Tibial nerve (tissue), 4 donors: Measurements from ENCODE around the gene STX12.

Experiments used
- CTCF ChIP-seq, 5 experiments: fragments of 200-600 bp in 3 of 5; fragments of 450-650 bp in 2 of 5; sonication (generic) in 3 of 5; IDR thresholded peaks; one replicate each; pipeline ENCODE4 v1.5.1; 2016 to 2019; ENCODE audit warnings: antibody characterized with exemption in 5 of 5, mild to moderate bottlenecking in 3 of 5, moderate library complexity in 2 of 5
- EP300 ChIP-seq, 2 donors: sonication (generic); formaldehyde crosslinking; IDR thresholded peaks; one replicate each; pipeline ENCODE4 v1.6.1; 2017; ENCODE audit warnings: antibody characterized with exemption in 2 of 2, mild to moderate bottlenecking in 1 of 2
- POLR2A ChIP-seq, 2 donors: fragments of 450-650 bp; IDR thresholded peaks; one replicate each; pipeline ENCODE4 v1.6.1; 2017; ENCODE audit warnings: antibody characterized with exemption in 2 of 2, mild to moderate bottlenecking in 2 of 2, moderate library complexity in 2 of 2

GRCh38 chr1:27865821-27866220, 92.8 kb downstream of the STX12 start:
- TF ChIP-seq CTCF (IDR thresholded peaks at IDR 0.05) (no peak), POLR2A (IDR thresholded peaks at IDR 0.05) (no peak), EP300 (IDR thresholded peaks at IDR 0.05) (no peak)
